ENCODE data around the gene CAPN11.

DNA sequence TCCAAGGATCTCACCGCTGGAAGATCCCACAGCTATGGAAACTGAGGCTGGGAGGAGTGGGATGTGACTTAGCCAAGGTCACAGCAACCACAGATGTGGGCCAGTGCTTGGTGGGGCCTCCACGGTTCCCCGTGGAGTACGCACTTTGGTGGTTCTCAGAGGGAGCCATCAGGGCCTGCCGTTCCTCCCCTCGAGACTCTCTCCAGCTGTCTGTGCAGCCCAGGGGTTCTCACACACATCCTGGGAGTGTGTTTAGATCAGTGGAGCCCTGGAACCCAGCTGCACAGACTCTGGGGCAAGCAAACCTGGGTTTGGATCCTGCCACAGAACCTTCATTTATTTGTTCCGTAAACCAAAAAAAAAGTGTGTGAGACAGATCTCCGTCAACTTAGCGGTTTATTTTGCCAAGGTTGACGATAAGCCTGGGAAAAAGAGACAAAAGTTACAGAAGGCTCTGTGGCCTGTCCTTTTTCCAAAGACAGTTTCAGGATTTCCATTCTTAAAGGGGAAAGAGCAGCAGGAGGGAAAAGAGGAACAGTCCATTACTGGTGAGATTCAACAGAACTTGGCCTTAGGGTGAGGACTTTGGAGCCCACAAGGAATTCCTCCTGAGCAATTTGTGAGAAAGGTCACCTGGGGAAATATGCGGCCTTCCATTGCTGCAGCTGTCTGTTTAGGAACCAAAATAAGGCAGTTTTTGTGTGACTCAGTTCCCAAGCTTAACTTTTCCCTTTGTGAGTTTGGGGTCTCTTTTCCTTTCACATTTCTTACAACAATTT lies 44.5 kb downstream of the CAPN11 start:
- TF ChIP-seq, protein P1, sequence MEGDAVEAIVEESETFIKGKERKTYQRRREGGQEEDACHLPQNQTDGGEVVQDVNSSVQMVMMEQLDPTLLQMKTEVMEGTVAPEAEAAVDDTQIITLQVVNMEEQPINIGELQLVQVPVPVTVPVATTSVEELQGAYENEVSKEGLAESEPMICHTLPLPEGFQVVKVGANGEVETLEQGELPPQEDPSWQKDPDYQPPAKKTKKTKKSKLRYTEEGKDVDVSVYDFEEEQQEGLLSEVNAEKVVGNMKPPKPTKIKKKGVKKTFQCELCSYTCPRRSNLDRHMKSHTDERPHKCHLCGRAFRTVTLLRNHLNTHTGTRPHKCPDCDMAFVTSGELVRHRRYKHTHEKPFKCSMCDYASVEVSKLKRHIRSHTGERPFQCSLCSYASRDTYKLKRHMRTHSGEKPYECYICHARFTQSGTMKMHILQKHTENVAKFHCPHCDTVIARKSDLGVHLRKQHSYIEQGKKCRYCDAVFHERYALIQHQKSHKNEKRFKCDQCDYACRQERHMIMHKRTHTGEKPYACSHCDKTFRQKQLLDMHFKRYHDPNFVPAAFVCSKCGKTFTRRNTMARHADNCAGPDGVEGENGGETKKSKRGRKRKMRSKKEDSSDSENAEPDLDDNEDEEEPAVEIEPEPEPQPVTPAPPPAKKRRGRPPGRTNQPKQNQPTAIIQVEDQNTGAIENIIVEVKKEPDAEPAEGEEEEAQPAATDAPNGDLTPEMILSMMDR (IDR thresholded peaks at IDR 0.05 in 4 of 5, conservative IDR thresholded peaks at IDR 0.05 in 1 of 5), result no peak
- TF ChIP-seq POLR2A (IDR thresholded peaks at IDR 0.05), result no peak

Measured in gastrocnemius medialis (tissue), 4 donors.